A673 (cell line): Measurements from ENCODE around the gene LCE2C.

Experiments
- CTCF ChIP-seq: fragments of 300-800, 200-600 bp; sonication (generic); conservative IDR thresholded peaks from 2 replicates; pipeline ENCODE4 v1.5.1; 2017; ENCODE audit warnings: low read depth, mild to moderate bottlenecking, antibody characterized with exemption, low read length, moderate library complexity, mixed read lengths
- EZH2 ChIP-seq: fragments of 200-600 bp; sonication (generic); IDR thresholded peaks from 2 replicates; pipeline ENCODE4 v1.6.1; 2017; ENCODE audit warnings: borderline replicate concordance, low read depth, mild to moderate bottlenecking, mixed read lengths, antibody characterized with exemption, low read length; ENCODE audit not compliant: poor library complexity, severe bottlenecking

- TF ChIP-seq CTCF (no peak), EZH2 (no peak)
Observed at GRCh38 chr1:152718238-152718637, 43.2 kb downstream of the LCE2C start.
